IMR-90 (cell line): Measurements from ENCODE around the gene ANKRD40. TPM values are rescaled to one million over a fixed set of nuclear protein-coding genes. Genes with fewer than 3 reads are reported as not detected.

Experiments used
- ATAC-seq: fragments of 200-7000 bp; cut with Tn5 transposase; 2 replicates; pipeline ENCODE4 v1.9.1; 2020; ENCODE audit warnings: low read depth, mild to moderate bottlenecking, moderate library complexity
- BruUV-seq: library from RNA; stranded (reverse); fragments of 400-500 nt; replicated peaks from 2 replicates; lab custom pipeline; 2021; lab: Mats Ljungman, UMichigan
- CTCF ChIA-PET: fragments of 300-600 bp; formaldehyde crosslinking; extraction: SDS; loops from one replicate; lab custom pipeline; 2021; ENCODE audit warnings: antibody characterized with exemption; lab: Yijun Ruan, JAX
- POLR2A ChIA-PET: fragments of 300-600 bp; sonication (Branson Sonifier 250); formaldehyde crosslinking; loops from one replicate; lab custom pipeline; 2022; ENCODE audit warnings: antibody characterized with exemption; ENCODE audit not compliant: unreplicated experiment; lab: Charles Lee
- DNase-seq: peaks from one replicate; pipeline ENCODE4 v3.0.0; 2013
- H2AFZ ChIP-seq: replicated peaks from 2 replicates; pipeline ENCODE3; 2013; ENCODE audit warnings: low read length, mild to moderate bottlenecking; ENCODE audit not compliant: poor library complexity
- H2AK5ac ChIP-seq: 2 replicates; pipeline ENCODE4 v1.6.1; 2013; ENCODE audit warnings: low read depth, low read length, inconsistent platforms
- H2AK9ac ChIP-seq: replicated peaks from 2 replicates; pipeline ENCODE3; 2013; ENCODE audit warnings: mild to moderate bottlenecking, low read depth, low read length, moderate library complexity; ENCODE audit not compliant: poor library complexity
- H2BK120ac ChIP-seq: 2 replicates; pipeline ENCODE4 v1.6.1; 2013; ENCODE audit warnings: low read depth, low read length, inconsistent platforms
- H2BK15ac ChIP-seq: 3 replicates; pipeline ENCODE4 v1.6.1; 2013; ENCODE audit warnings: low read depth, low read length, inconsistent platforms
- H2BK20ac ChIP-seq: 2 replicates; pipeline ENCODE4 v1.6.1; 2013; ENCODE audit warnings: low read depth, mild to moderate bottlenecking, inconsistent platforms, low read length, moderate library complexity
- H2BK5ac ChIP-seq: 2 replicates; pipeline ENCODE4 v1.6.1; 2013; ENCODE audit warnings: mild to moderate bottlenecking, low read depth, low read length, inconsistent platforms; ENCODE audit not compliant: poor library complexity, severe bottlenecking
- H3K14ac ChIP-seq: replicated peaks from 2 replicates; pipeline ENCODE4 v1.6.1; 2013; ENCODE audit warnings: low read depth, low read length, inconsistent platforms
- H3K18ac ChIP-seq: 2 replicates; pipeline ENCODE4 v1.6.1; 2013; ENCODE audit warnings: low read depth, low read length, control low read depth
- H3K23ac ChIP-seq: 2 replicates; pipeline ENCODE4 v1.6.1; 2013; ENCODE audit warnings: low read depth, low read length, inconsistent platforms
- H3K27ac ChIP-seq: 2 replicates; pipeline ENCODE4 v1.5.1; 2013; ENCODE audit warnings: mild to moderate bottlenecking, control low read depth, low read length; ENCODE audit not compliant: insufficient read depth
- H3K27me3 ChIP-seq: 2 replicates; pipeline ENCODE4 v1.6.1; 2013; ENCODE audit warnings: low read length; ENCODE audit not compliant: control insufficient read depth, insufficient read depth
- H3K36me3 ChIP-seq: 2 replicates; pipeline ENCODE4 v1.6.1; 2013; ENCODE audit warnings: low read length, mixed read lengths; ENCODE audit not compliant: control insufficient read depth, insufficient read depth
- H3K4ac ChIP-seq: 2 replicates; pipeline ENCODE4 v1.6.1; 2013; ENCODE audit warnings: low read depth, low read length, inconsistent platforms
- H3K4me1 ChIP-seq: 2 replicates; pipeline ENCODE4 v1.6.1; 2013; ENCODE audit warnings: low read length, mixed read lengths; ENCODE audit not compliant: control insufficient read depth, insufficient read depth
- H3K4me2 ChIP-seq: 2 replicates; pipeline ENCODE4 v1.6.1; 2013; ENCODE audit warnings: low read depth, mild to moderate bottlenecking, control low read depth, low read length, moderate library complexity
- H3K4me3 ChIP-seq: 2 replicates; pipeline ENCODE4 v1.5.1; 2013; ENCODE audit warnings: low read depth, mild to moderate bottlenecking, control low read depth, low read length, moderate library complexity; ENCODE audit not compliant: insufficient read depth
- H3K56ac ChIP-seq: 2 replicates; pipeline ENCODE4 v1.6.1; 2013; ENCODE audit warnings: low read length, inconsistent platforms; ENCODE audit not compliant: insufficient read depth; ENCODE audit errors: extremely low read depth
- H3K79me1 ChIP-seq, 2 experiments: 2 replicates each; pipeline ENCODE4 v1.6.1; 2013; ENCODE audit warnings: low read length in 2 of 2, inconsistent platforms in 1 of 2, low read depth in 1 of 2
- H3K9ac ChIP-seq: 2 replicates; pipeline ENCODE4 v1.6.1; 2013; ENCODE audit warnings: low read depth, low read length, control low read depth
- H3K9me1 ChIP-seq: 2 replicates; pipeline ENCODE4 v1.6.1; 2013; ENCODE audit warnings: low read length, inconsistent platforms; ENCODE audit not compliant: insufficient read depth
- H3K9me3 ChIP-seq: 2 replicates; pipeline ENCODE4 v1.6.1; 2013; ENCODE audit warnings: low read length; ENCODE audit not compliant: control insufficient read depth, insufficient read depth
- H4K20me1 ChIP-seq: 2 replicates; pipeline ENCODE4 v1.6.1; 2013; ENCODE audit warnings: low read length, inconsistent platforms; ENCODE audit not compliant: insufficient read depth
- H4K5ac ChIP-seq: 2 replicates; pipeline ENCODE4 v1.6.1; 2013; ENCODE audit warnings: mild to moderate bottlenecking, low read depth, low read length, control low read depth
- H4K8ac ChIP-seq, 2 experiments: 2 replicates each; pipeline ENCODE4 v1.6.1; 2013; ENCODE audit warnings: low read depth in 2 of 2, low read length in 2 of 2, control low read depth in 1 of 2, inconsistent platforms in 1 of 2
- H4K91ac ChIP-seq: 2 replicates; pipeline ENCODE4 v1.6.1; 2013; ENCODE audit warnings: low read depth, low read length, inconsistent platforms; ENCODE audit not compliant: insufficient read depth
- BHLHE40 ChIP-seq: fragments of 150-350 bp; IDR thresholded peaks from 2 replicates; pipeline ENCODE4 v1.6.1; 2016; ENCODE audit warnings: mild to moderate bottlenecking, low read depth, low read length
- CHD1 ChIP-seq: IDR thresholded peaks from 2 replicates; pipeline ENCODE4 v1.6.1; 2012; ENCODE audit warnings: low read depth, low read length, improper control_type of control experiment
- FOS ChIP-seq: fragments of 150-350 bp; IDR thresholded peaks from 2 replicates; pipeline ENCODE4 v1.6.1; 2016; ENCODE audit warnings: low read depth, low read length
- MAFK ChIP-seq: IDR thresholded peaks from 2 replicates; pipeline ENCODE4 v1.6.1; 2012; ENCODE audit warnings: low read depth, low read length, improper control_type of control experiment
- MAZ ChIP-seq: IDR thresholded peaks from 2 replicates; pipeline ENCODE4 v1.6.1; 2012; ENCODE audit warnings: low read depth, mild to moderate bottlenecking, low read length, improper control_type of control experiment, moderate library complexity, borderline replicate concordance
- MXI1 ChIP-seq: IDR thresholded peaks from 2 replicates; pipeline ENCODE4 v1.6.1; 2012; ENCODE audit warnings: low read depth, mild to moderate bottlenecking, low read length, moderate library complexity, borderline replicate concordance
- NFE2L2 ChIP-seq: fragments of 150-350 bp; IDR thresholded peaks from 2 replicates; pipeline ENCODE4 v1.6.1; 2016; ENCODE audit warnings: low read depth, mild to moderate bottlenecking, low read length
- POLR2A ChIP-seq: IDR thresholded peaks from 2 replicates; pipeline ENCODE4 v1.6.1; 2012; ENCODE audit warnings: mild to moderate bottlenecking, low read depth, low read length
- RAD21 ChIP-seq: IDR thresholded peaks from 2 replicates; pipeline ENCODE4 v1.6.1; 2012; ENCODE audit warnings: low read length, improper control_type of control experiment
- RCOR1 ChIP-seq: IDR thresholded peaks from 2 replicates; pipeline ENCODE4 v1.6.1; 2012; ENCODE audit warnings: mild to moderate bottlenecking, low read length, improper control_type of control experiment; ENCODE audit not compliant: insufficient replicate concordance
- RFX5 ChIP-seq: IDR thresholded peaks from 2 replicates; pipeline ENCODE4 v1.8.0; 2012; ENCODE audit warnings: low read depth, mild to moderate bottlenecking, low read length, moderate library complexity
- SMC3 ChIP-seq: fragments of 150-350 bp; IDR thresholded peaks from 2 replicates; pipeline ENCODE4 v1.6.1; 2016; ENCODE audit warnings: low read depth, mild to moderate bottlenecking, antibody characterized with exemption, low read length, moderate library complexity
- whole genome bisulfite sequencing, 2 experiments: methylation state at CpG; one replicate each; pipeline versions ENCODE4 v1.1.5 to v1.1.7; 2013; ENCODE audit warnings: missing lambda C conversion rate in 2 of 2; ENCODE audit not compliant: insufficient read length in 1 of 2; ENCODE audit errors: extremely low coverage in 2 of 2; 5-methylcytosine and 5-hydroxymethylcytosine counted together
- dilution Hi-C: fragments of 300-500 bp; cut with HindIII; formaldehyde crosslinking; loops from one replicate; pipeline ENCODE4 v1.14.3; 2018; ENCODE audit warnings: low sequenced_read_pairs; ENCODE audit not compliant: unreplicated experiment
- in situ Hi-C: fragments of 300-500 bp; cut with MboI; formaldehyde crosslinking; loops from 3 replicates; pipeline ENCODE4 v1.14.3; 2019; ENCODE audit warnings: low sequenced_read_pairs, inconsistent platforms, mixed read lengths
- intact Hi-C: fragments of 100-400 bp; cut with micrococcal nuclease; formaldehyde crosslinking; loops from 2 replicates; pipeline ENCODE4 v1.10.0; 2022
- polyA plus RNA-seq, 3 experiments: library from polyadenylated mRNA; depleted of rRNA; stranded (reverse); fragments of >200 nt; gene quantifications; 2 replicates each; pipeline ENCODE4 v1.2.3, GENCODE V29; 2012; ENCODE audit warnings: low replicate concordance in 1 of 3
- total RNA-seq: library from RNA; depleted of rRNA; stranded (reverse); fragments of >200 nt; gene quantifications from 2 replicates; pipeline ENCODE4 v1.2.3, GENCODE V29; 2012
- TF ChIP-seq, protein P1 (sequence below): conservative IDR thresholded peaks from 2 replicates; pipeline ENCODE4 v1.5.1; 2012; ENCODE audit warnings: mild to moderate bottlenecking, low read depth, low read length, improper control_type of control experiment

The ANKRD40 gene
- total and polyA plus RNA-seq, 2 of the 4 experiments (the other 2 are of a cell fraction) = 23.4 to 35.8 TPM

- no peak for TF ChIP-seq FOS
- no peak for TF ChIP-seq RCOR1
Observed at GRCh38 chr17:50728112-50728429, 20.4 kb upstream of the ANKRD40 start (continued).

DNA sequence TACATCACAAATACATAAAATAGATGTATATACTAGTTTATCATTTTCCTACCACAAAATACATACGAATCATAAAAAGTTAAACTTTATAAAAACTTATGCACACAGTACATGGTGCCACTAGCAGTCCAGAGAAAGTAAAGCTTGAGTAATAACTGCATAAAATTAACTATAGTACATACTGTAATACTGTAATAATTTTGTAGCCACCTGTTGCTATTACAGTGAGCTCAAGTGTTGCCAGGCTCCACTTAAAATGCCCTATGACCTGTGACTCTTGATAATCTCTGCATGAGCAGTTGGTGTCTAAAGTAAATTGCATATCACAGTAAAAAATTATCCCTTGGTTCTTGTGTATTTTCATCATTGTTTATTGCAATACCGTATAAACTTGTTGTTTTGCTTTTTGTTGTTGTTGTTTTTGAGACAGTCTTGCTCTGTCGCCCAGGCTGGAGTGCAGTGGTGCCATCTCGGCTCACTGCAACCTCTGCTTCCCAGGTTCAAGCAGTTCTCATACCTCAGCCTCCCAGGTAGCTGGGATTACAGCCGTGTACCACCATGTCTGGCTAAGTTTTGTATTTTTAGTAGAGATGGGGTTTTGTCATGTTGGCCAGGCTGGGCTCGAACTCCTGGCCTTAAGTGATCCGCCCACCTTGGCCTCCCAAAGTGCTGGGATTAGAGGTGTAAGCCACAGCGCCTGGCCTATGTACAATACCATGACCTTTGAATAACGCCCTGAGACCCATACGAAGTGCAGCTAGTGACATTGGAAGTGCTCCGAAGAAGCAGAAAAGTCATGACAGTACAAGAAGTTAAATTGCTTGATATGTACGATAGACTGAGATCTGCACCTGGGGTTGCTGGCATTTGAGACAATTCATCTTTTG lies 18.3 kb upstream of the ANKRD40 start:
- no peak for DNase-seq
- H3K9me1 ChIP-seq = peaks cover 11% of the 10 kb centered on the region
- H3K9me3 ChIP-seq = no peaks in the 10 kb centered on the region
- peaks cover 96% of the 10 kb centered on the region for H4K20me1 ChIP-seq
- TF ChIP-seq MXI1 (no peak), CHD1 (no peak), FOS (no peak), BHLHE40 (no peak), MAZ (no peak), RCOR1 (no peak), RAD21 (no peak), MAFK (no peak), NFE2L2 (no peak), POLR2A (no peak), RFX5 (no peak), SMC3 (no peak)
- TF ChIP-seq, protein P1, sequence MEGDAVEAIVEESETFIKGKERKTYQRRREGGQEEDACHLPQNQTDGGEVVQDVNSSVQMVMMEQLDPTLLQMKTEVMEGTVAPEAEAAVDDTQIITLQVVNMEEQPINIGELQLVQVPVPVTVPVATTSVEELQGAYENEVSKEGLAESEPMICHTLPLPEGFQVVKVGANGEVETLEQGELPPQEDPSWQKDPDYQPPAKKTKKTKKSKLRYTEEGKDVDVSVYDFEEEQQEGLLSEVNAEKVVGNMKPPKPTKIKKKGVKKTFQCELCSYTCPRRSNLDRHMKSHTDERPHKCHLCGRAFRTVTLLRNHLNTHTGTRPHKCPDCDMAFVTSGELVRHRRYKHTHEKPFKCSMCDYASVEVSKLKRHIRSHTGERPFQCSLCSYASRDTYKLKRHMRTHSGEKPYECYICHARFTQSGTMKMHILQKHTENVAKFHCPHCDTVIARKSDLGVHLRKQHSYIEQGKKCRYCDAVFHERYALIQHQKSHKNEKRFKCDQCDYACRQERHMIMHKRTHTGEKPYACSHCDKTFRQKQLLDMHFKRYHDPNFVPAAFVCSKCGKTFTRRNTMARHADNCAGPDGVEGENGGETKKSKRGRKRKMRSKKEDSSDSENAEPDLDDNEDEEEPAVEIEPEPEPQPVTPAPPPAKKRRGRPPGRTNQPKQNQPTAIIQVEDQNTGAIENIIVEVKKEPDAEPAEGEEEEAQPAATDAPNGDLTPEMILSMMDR = no peak
- ChIA-PET POLR2A (no interaction called here), CTCF (no interaction called here)
- H2BK15ac ChIP-seq = no peak overlapping the region
- no peak overlapping the region for H2AK9ac ChIP-seq
- H4K5ac ChIP-seq = no peak overlapping the region
- no peak overlapping the region for H3K27ac ChIP-seq
- H3K4me2 ChIP-seq = no peak overlapping the region
- in situ Hi-C loops = no loop called here
- H3K4ac ChIP-seq = no peak overlapping the region
- 0 out of 2 replicates have a peak, but pooled peaks cover 3% of the 10 kb centered on the region for H3K36me3 ChIP-seq
- H2BK120ac ChIP-seq = no peak overlapping the region
- no peak overlapping the region for H2BK20ac ChIP-seq
- BruUV-seq = no TSS peak
- H3K9ac ChIP-seq = no peak overlapping the region
- 100% methylated on average over 5 of the region's 12 CpGs; no CpG with 5 or more reads in 1 of the 2 experiments for WGBS, 2 experiments
- no peak overlapping the region for H2BK5ac ChIP-seq
- H2AFZ ChIP-seq = no peak overlapping the region
- H3K14ac ChIP-seq = no peak overlapping the region
- H3K4me1 ChIP-seq = peaks cover 10% of the 10 kb centered on the region
- dilution Hi-C loops = no loop called here
- no peak for ATAC-seq
- H3K23ac ChIP-seq = no peak overlapping the region
- H3K79me1 ChIP-seq = peaks cover 0 to 39% of the 10 kb centered on the region in 2 experiments; a peak in 3 of 4 replicates
- no peak overlapping the region for H2AK5ac ChIP-seq
- no peak overlapping the region for H3K56ac ChIP-seq
- H3K27me3 ChIP-seq = no peaks in the 10 kb centered on the region
- no peak overlapping the region for H3K4me3 ChIP-seq
- no peak overlapping the region for H4K8ac ChIP-seq
- H4K91ac ChIP-seq = no peak overlapping the region
- intact Hi-C loops = no loop called here
- H3K18ac ChIP-seq = no peak overlapping the region
